KOPT-K1 (cell line): ENCODE results near the gene UHRF2.

Experiments used
- H3K27ac ChIP-seq: fragments of 200-600 bp; sonication (generic); 2 replicates; pipeline ENCODE4 v1.5.1; 2016; ENCODE audit warnings: antibody characterized with exemption, mild to moderate bottlenecking, low read depth, low read length; ENCODE audit not compliant: poor library complexity, severe bottlenecking
- H3K36me3 ChIP-seq: fragments of 200-600 bp; sonication (generic); 2 replicates; pipeline ENCODE4 v1.5.1; 2017; ENCODE audit warnings: antibody characterized with exemption, mild to moderate bottlenecking, low read length, moderate library complexity; ENCODE audit not compliant: insufficient read depth
- H3K9me3 ChIP-seq: fragments of 200-600 bp; sonication (generic); 2 replicates; pipeline ENCODE4 v1.5.1; 2017; ENCODE audit warnings: antibody characterized with exemption, low read length, mild to moderate bottlenecking; ENCODE audit not compliant: insufficient read depth, poor library complexity, severe bottlenecking

Gene UHRF2

GRCh38 chr9:6414247-6414641 lies 1.2 kb downstream of the UHRF2 start:
- H3K27ac ChIP-seq, result peak overlapping the region; percentile 100
- peaks cover 22% of the 10 kb centered on the region for H3K36me3 ChIP-seq
- no peaks in the 10 kb centered on the region for H3K9me3 ChIP-seq

GRCh38 chr9:6415266-6415665 lies 2.3 kb downstream of the UHRF2 start:
- Histone ChIP-seq H3K9me3 (no peaks in the 10 kb centered on the region), H3K27ac (peak overlapping the region; percentile 100), H3K36me3 (peaks cover 26% of the 10 kb centered on the region)

GRCh38 chr9:6417186-6417585 lies 4.2 kb downstream of the UHRF2 start:
- Histone ChIP-seq H3K27ac (no peak overlapping the region), H3K36me3 (peaks cover 45% of the 10 kb centered on the region), H3K9me3 (no peaks in the 10 kb centered on the region)

- H3K9me3 ChIP-seq, result no peaks in the 10 kb centered on the region
- peaks cover 57% of the 10 kb centered on the region for H3K36me3 ChIP-seq
- no peak overlapping the region for H3K27ac ChIP-seq
Observed at GRCh38 chr9:6418764-6419163, 5.8 kb downstream of the UHRF2 start.

- no peaks in the 10 kb centered on the region for H3K9me3 ChIP-seq
- H3K27ac ChIP-seq, result no peak overlapping the region
- H3K36me3 ChIP-seq, result peaks cover 92% of the 10 kb centered on the region
Observed at GRCh38 chr9:6424940-6425339, 11.9 kb downstream of the UHRF2 start.

GRCh38 chr9:6426117-6426516 lies 13.1 kb downstream of the UHRF2 start:
- Histone ChIP-seq H3K27ac (no peak overlapping the region), H3K36me3 (peaks cover 91% of the 10 kb centered on the region), H3K9me3 (no peaks in the 10 kb centered on the region)

GRCh38 chr9:6428940-6429889 lies 16.2 kb downstream of the UHRF2 start:
- Histone ChIP-seq H3K36me3 (peaks cover 85% of the 10 kb centered on the region), H3K27ac (peak overlapping the region; percentile 48)

GRCh38 chr9:6431038-6431437 lies 18.0 kb downstream of the UHRF2 start:
- Histone ChIP-seq H3K36me3 (peaks cover 86% of the 10 kb centered on the region), H3K27ac (peak overlapping the region; percentile 45), H3K9me3 (no peaks in the 10 kb centered on the region)

More at GRCh38 chr9:6428940-6429889, 16.2 kb downstream of the UHRF2 start:
- no peaks in the 10 kb centered on the region for H3K9me3 ChIP-seq

- Histone ChIP-seq H3K27ac (no peak overlapping the region), H3K9me3 (no peaks in the 10 kb centered on the region), H3K36me3 (peaks cover 85% of the 10 kb centered on the region)
Observed at GRCh38 chr9:6433410-6433809, 20.4 kb downstream of the UHRF2 start.

GRCh38 chr9:6439051-6439703 lies 26.2 kb downstream of the UHRF2 start:
- no peak overlapping the region for H3K27ac ChIP-seq
- H3K36me3 ChIP-seq, result peaks cover 93% of the 10 kb centered on the region
- no peaks in the 10 kb centered on the region for H3K9me3 ChIP-seq

- Histone ChIP-seq H3K9me3 (no peaks in the 10 kb centered on the region), H3K36me3 (peaks cover 92% of the 10 kb centered on the region), H3K27ac (no peak overlapping the region)
Observed at GRCh38 chr9:6440405-6440804, 27.4 kb downstream of the UHRF2 start.

GRCh38 chr9:6441269-6441668 lies 28.3 kb downstream of the UHRF2 start:
- Histone ChIP-seq H3K9me3 (no peaks in the 10 kb centered on the region), H3K36me3 (peaks cover 92% of the 10 kb centered on the region), H3K27ac (no peak overlapping the region)

- Histone ChIP-seq H3K9me3 (no peaks in the 10 kb centered on the region), H3K36me3 (peaks cover 89% of the 10 kb centered on the region)
Observed at GRCh38 chr9:6443661-6444060, 30.7 kb downstream of the UHRF2 start.

GRCh38 chr9:6444128-6444527 lies 31.1 kb downstream of the UHRF2 start:
- Histone ChIP-seq H3K27ac (no peak overlapping the region), H3K36me3 (peaks cover 89% of the 10 kb centered on the region)

More at GRCh38 chr9:6443661-6444060, 30.7 kb downstream of the UHRF2 start:
- no peak overlapping the region for H3K27ac ChIP-seq

GRCh38 chr9:6449086-6449485 lies 36.1 kb downstream of the UHRF2 start:
- no peak overlapping the region for H3K27ac ChIP-seq
- peaks cover 84% of the 10 kb centered on the region for H3K36me3 ChIP-seq
- no peaks in the 10 kb centered on the region for H3K9me3 ChIP-seq

More at GRCh38 chr9:6444128-6444527, 31.1 kb downstream of the UHRF2 start:
- no peaks in the 10 kb centered on the region for H3K9me3 ChIP-seq
